KG1 (cell line): ENCODE measurements around the gene GJB4.
"Not testable (repeated sequence)": the region's sequence is repeated elsewhere in the genome, so short reads cannot be mapped to it uniquely, and the experiment has no call there.

Experiments
- DNase-seq: peaks from one replicate; lab custom pipeline; 2025; lab: John Stamatoyannopoulos, UW

The GJB4 gene

GRCh38 chr1:34800214-34800613 lies 40.7 kb downstream of the GJB4 start:
- DNase-seq = no peak

DNA sequence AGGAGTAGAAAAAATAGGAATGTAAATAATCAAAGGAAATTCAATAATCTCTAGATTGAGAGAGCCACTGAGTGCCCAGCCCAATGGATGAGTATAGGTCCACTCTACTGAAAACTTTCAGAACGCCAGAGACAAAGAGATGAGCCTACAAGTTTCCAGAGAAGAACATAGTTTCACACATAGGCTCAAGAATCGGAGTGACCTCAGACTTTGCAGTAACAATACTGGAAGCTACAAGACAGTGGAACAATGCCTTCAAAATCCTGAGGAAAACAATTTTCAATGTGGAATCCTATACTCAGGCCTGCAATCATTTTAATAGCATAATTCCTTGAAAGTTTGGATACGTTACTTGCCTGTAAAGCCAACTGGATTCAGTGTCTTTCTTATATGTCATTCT lies 44.2 kb downstream of the GJB4 start:
- no peak for DNase-seq

DNA sequence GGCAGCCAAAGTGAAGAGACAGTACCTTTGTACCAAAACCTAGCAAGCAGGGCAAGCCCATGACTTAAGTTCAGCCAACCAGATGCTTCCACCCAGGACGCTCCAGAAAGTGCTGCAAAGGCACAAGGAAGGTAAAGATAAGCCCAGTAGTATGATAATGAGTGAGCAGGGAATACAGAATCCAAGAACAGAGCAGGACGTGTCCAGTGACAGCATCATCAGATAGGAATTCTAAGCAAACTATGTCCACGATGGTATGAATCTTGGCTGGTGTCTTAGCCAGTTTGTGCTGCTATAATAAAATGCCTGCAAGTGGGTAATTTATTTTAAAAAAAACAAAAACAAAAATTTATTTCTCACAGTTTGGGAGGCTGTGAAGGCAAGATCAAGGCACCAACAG lies 46.9 kb downstream of the GJB4 start:
- DNase-seq = no peak

DNA sequence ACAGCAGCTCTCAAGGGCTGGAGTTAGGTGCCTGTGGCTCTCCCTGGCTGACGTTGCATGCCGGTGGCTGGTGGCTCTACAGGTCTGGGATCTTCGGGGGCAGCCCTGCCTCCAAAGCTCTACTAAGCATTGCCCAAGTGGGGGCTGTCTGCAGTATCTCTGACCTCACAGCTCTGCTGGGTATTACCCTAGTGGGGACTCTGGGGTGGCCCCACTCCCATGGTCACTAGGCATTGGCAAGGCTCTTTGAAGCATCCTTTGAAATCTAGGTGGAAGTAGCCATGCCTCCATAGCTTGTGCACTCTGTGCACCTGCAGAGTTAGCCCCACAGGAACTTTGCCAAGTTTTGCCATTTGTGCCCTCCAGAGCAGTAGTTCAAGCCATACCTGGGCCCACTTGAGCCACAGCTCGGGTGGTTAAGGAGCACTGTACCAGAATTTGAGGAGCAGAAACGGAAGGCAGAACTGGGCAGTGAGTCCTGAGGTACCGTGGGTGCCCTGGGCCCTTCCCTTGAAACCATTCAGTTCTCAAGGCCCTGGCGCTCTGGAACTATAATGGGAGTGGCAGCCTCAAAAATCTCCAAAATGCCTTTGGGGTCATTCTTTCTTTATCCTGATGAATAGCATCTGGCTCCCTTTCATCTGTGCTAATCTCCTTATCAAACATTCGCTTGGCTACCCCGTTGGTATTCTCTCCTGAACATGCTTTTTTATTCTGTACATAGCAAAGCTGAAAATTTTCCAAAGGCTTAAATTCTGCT lies 48.7 kb downstream of the GJB4 start:
- DNase-seq = no peak

- not testable (repeated sequence) for DNase-seq
Measured at GRCh38 chr1:34810781-34811180, 51.2 kb downstream of the GJB4 start.
